Measurements from ENCODE around the gene SLC9B2. TPM values are rescaled to one million over a fixed set of nuclear protein-coding genes. Genes with fewer than 3 reads are reported as not detected.

The SLC9B2 gene
- total and polyA plus RNA-seq, 4 donors = 3.1 to 8.6 (median 6.0) TPM

- TF ChIP-seq, protein P1, sequence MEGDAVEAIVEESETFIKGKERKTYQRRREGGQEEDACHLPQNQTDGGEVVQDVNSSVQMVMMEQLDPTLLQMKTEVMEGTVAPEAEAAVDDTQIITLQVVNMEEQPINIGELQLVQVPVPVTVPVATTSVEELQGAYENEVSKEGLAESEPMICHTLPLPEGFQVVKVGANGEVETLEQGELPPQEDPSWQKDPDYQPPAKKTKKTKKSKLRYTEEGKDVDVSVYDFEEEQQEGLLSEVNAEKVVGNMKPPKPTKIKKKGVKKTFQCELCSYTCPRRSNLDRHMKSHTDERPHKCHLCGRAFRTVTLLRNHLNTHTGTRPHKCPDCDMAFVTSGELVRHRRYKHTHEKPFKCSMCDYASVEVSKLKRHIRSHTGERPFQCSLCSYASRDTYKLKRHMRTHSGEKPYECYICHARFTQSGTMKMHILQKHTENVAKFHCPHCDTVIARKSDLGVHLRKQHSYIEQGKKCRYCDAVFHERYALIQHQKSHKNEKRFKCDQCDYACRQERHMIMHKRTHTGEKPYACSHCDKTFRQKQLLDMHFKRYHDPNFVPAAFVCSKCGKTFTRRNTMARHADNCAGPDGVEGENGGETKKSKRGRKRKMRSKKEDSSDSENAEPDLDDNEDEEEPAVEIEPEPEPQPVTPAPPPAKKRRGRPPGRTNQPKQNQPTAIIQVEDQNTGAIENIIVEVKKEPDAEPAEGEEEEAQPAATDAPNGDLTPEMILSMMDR (IDR thresholded peaks at IDR 0.05; ENCODE audit: control extremely low read depth, extremely low read depth) = no peak
- peak in 2 of 3 donors; percentile 45 to 64 for DNase-seq
- Histone ChIP-seq H3K36me3 (ENCODE audit: control insufficient read depth in 4 of 4, insufficient read depth in 4 of 4, low read length in 4 of 4) (no peaks in the 10 kb centered on the region), H3K27ac (ENCODE audit: low read depth in 1 of 2, low read length in 1 of 2) (peak overlapping the region in 1 of 2 donors; percentile 6), H3K9me3 (ENCODE audit: control insufficient read depth in 4 of 4, insufficient read depth in 3 of 4, low read length in 3 of 4) (no peaks in the 10 kb centered on the region), H3K27me3 (ENCODE audit: control insufficient read depth in 3 of 3, insufficient read depth in 3 of 3, low read length in 2 of 3) (no peaks in the 10 kb centered on the region), H3K9ac (ENCODE audit: insufficient read depth in 1 of 2, low read length in 2 of 2) (no peak overlapping the region), H3K4me1 (ENCODE audit: control insufficient read depth in 5 of 5, insufficient read depth in 5 of 5, low read length in 5 of 5) (peaks cover 0 to 9% (median 6%) of the 10 kb centered on the region in 5 donors), H3K4me3 (no peak overlapping the region)
- ATAC-seq (ENCODE audit: insufficient read depth, low FRiP score) = no peak
- WGBS, 2 donors = 60 to 82% methylated on average over 1 of the region's 1 CpG
These were observed 64.5 kb downstream of the SLC9B2 start for GRCh38 chr4:103012060-103012459.

DNA sequence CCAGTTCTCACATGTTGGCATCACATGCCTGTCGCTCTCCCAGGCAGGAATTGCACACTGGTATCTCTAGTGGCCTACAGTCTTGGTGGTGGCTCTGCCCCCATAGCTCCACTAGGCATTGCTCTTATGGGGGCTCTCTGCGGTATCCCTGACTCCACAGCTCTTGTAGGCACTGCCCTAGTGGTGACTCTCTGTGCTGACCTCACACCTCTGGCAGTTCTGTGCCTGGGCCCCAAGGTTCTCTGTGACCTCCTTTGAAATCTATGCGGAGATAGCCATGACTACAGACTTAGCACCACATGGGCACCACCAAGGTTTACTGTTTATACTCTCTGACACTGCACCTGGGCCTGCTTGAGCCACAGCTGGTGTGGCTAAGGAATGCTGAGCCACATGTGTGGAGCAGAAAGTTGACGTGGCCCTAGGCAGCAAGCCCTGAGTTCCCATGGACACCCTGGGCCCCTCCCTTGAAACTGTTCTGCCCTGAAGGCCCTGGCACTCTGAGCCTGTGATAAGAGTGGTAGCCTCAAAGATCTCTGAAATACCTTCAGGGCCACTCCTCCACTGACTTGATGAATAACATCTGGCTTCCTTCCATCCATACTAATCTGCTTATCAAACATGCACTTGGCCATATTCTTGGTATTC is 65.1 kb downstream of the SLC9B2 start:
- Histone ChIP-seq H3K9me3 (ENCODE audit: control insufficient read depth in 4 of 4, insufficient read depth in 3 of 4, low read length in 3 of 4) (no peaks in the 10 kb centered on the region), H3K9ac (ENCODE audit: insufficient read depth in 1 of 2, low read length in 2 of 2) (no peak overlapping the region), H3K27me3 (ENCODE audit: control insufficient read depth in 3 of 3, insufficient read depth in 3 of 3, low read length in 2 of 3) (no peaks in the 10 kb centered on the region), H3K4me1 (ENCODE audit: control insufficient read depth in 5 of 5, insufficient read depth in 5 of 5, low read length in 5 of 5) (peaks cover 0 to 9% (median 6%) of the 10 kb centered on the region in 5 donors), H3K36me3 (ENCODE audit: control insufficient read depth in 4 of 4, insufficient read depth in 4 of 4, low read length in 4 of 4) (no peaks in the 10 kb centered on the region), H3K4me3 (no peak overlapping the region), H3K27ac (ENCODE audit: low read depth in 1 of 2, low read length in 1 of 2) (peak overlapping the region in 1 of 2 donors; percentile 83)
- DNase-seq (peak in 2 of 3 donors; percentile 1 to 11), ATAC-seq (ENCODE audit: insufficient read depth, low FRiP score) (peak; percentile 38)
- TF ChIP-seq, protein P1 (IDR thresholded peaks at IDR 0.05; ENCODE audit: control extremely low read depth, extremely low read depth) = no peak
- 85 to 94% methylated on average over 4 of the region's 4 CpGs for WGBS, 2 donors

DNA sequence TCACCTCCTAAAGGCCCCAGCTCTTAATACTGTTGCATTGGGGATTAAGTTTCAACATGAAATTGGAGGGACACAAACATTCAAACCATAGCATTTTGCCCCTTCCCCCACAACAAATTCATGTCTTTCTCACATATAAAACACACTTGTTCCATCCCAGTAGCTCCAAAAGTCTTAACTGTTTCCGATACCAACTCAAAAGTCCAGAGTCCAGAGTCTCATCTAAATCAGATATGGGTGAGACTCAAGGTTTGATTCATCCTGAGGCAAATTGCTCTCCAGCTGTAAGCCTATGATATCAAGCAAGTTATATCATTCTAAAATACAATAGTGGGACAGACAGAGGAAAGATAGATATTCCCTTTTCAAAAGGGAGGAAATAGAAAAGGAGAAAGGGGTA is 65.8 kb downstream of the SLC9B2 start:
- H3K27ac ChIP-seq (ENCODE audit: low read depth in 1 of 2, low read length in 1 of 2) = no peak overlapping the region
- peaks cover 0 to 9% (median 6%) of the 10 kb centered on the region in 5 donors for H3K4me1 ChIP-seq (ENCODE audit: control insufficient read depth in 5 of 5, insufficient read depth in 5 of 5, low read length in 5 of 5)
- TF ChIP-seq, protein P1 (IDR thresholded peaks at IDR 0.05; ENCODE audit: control extremely low read depth, extremely low read depth) = no peak
- ATAC-seq (ENCODE audit: insufficient read depth, low FRiP score) (no peak), DNase-seq (no peak)
- WGBS, 2 donors = 97 to 100% methylated on average over 1 of the region's 1 CpG
- no peak overlapping the region for H3K9ac ChIP-seq (ENCODE audit: insufficient read depth in 1 of 2, low read length in 2 of 2)
- no peaks in the 10 kb centered on the region for H3K36me3 ChIP-seq (ENCODE audit: control insufficient read depth in 4 of 4, insufficient read depth in 4 of 4, low read length in 4 of 4)
- no peaks in the 10 kb centered on the region for H3K27me3 ChIP-seq (ENCODE audit: control insufficient read depth in 3 of 3, insufficient read depth in 3 of 3, low read length in 2 of 3)
- H3K4me3 ChIP-seq = no peak overlapping the region
- H3K9me3 ChIP-seq (ENCODE audit: control insufficient read depth in 4 of 4, insufficient read depth in 3 of 4, low read length in 3 of 4) = no peaks in the 10 kb centered on the region
